Measurements from ENCODE around the gene ENG.

GRCh38 chr9:127892831-127893230 lies 38.4 kb upstream of the ENG start:
- no peak for TF ChIP-seq CTCF (IDR thresholded peaks at IDR 0.05)
- no peak for TF ChIP-seq ELK1 (IDR thresholded peaks at IDR 0.05; ENCODE audit: low read depth, low read length)
